OCI-LY7 (cell line): ENCODE data around the gene CATSPERD. TPM values are rescaled to one million over a fixed set of nuclear protein-coding genes. Genes with fewer than 3 reads are reported as not detected.

ENCODE experiments used
- BruUV-seq: library from RNA; stranded (reverse); fragments of 400-500 nt; replicated peaks from 2 replicates; lab custom pipeline; 2021; lab: Mats Ljungman, UMichigan
- CTCF ChIA-PET: fragments of 300-600 bp; sonication (Branson Sonifier 250); formaldehyde crosslinking; loops from one replicate; lab custom pipeline; 2022; ENCODE audit warnings: antibody characterized with exemption; ENCODE audit not compliant: unreplicated experiment; lab: Charles Lee
- POLR2A ChIA-PET: fragments of 300-600 bp; sonication (Branson Sonifier 250); formaldehyde crosslinking; loops from one replicate; lab custom pipeline; 2022; ENCODE audit warnings: antibody characterized with exemption; lab: Charles Lee
- DNase-seq: peaks from one replicate; pipeline ENCODE4 v3.0.0-alpha.2; 2015; ENCODE audit warnings: low spot score
- H2AFZ ChIP-seq: fragments of 200-600 bp; sonication (generic), shearing (Covaris generic); 2 replicates; pipeline ENCODE4 v1.6.1; 2014; ENCODE audit warnings: mild to moderate bottlenecking, antibody characterized with exemption, low read length, moderate library complexity
- H3K27ac ChIP-seq: fragments of 200-600 bp; sonication (generic); 2 replicates; pipeline ENCODE4 v1.5.1; 2014; ENCODE audit warnings: mixed run types, low read depth, mild to moderate bottlenecking, moderate library complexity, low read length, inconsistent platforms; ENCODE audit not compliant: poor library complexity, severe bottlenecking
- H3K36me3 ChIP-seq: fragments of 200-600 bp; sonication (generic); 2 replicates; pipeline ENCODE4 v1.6.1; 2014; ENCODE audit warnings: mild to moderate bottlenecking, antibody characterized with exemption, low read length, moderate library complexity, mixed read lengths; ENCODE audit not compliant: insufficient read depth
- H3K4me1 ChIP-seq: fragments of 200-600 bp; sonication (generic); 2 replicates; pipeline ENCODE4 v1.5.1; 2014; ENCODE audit warnings: mild to moderate bottlenecking, low read length; ENCODE audit not compliant: insufficient read depth, poor library complexity, severe bottlenecking
- H3K4me2 ChIP-seq: fragments of 200-600 bp; sonication (generic); 2 replicates; pipeline ENCODE4 v1.6.1; 2014; ENCODE audit warnings: mild to moderate bottlenecking, low read length
- H3K4me3 ChIP-seq: fragments of 200-600 bp; sonication (generic); 2 replicates; pipeline ENCODE4 v1.5.1; 2014; ENCODE audit warnings: mild to moderate bottlenecking, low read depth, low read length; ENCODE audit not compliant: poor library complexity, severe bottlenecking
- H3K79me2 ChIP-seq: fragments of 200-600 bp; sonication (generic); 2 replicates; pipeline ENCODE4 v1.6.1; 2016; ENCODE audit warnings: low read depth, mild to moderate bottlenecking, low read length, moderate library complexity, mixed read lengths; ENCODE audit not compliant: insufficient read depth
- H3K9me2 ChIP-seq: fragments of 200-600 bp; sonication (generic); 2 replicates; pipeline ENCODE4 v1.6.1; 2016; ENCODE audit warnings: mild to moderate bottlenecking, low read length, mixed read lengths; ENCODE audit not compliant: insufficient read depth
- H3K9me3 ChIP-seq: fragments of 200-600 bp; sonication (generic); 2 replicates; pipeline ENCODE4 v1.6.1; 2014; ENCODE audit warnings: mild to moderate bottlenecking, mixed run types, low read length, mixed read lengths
- H4K20me1 ChIP-seq: fragments of 200-600 bp; sonication (generic); 2 replicates; pipeline ENCODE4 v1.6.1; 2014; ENCODE audit warnings: mild to moderate bottlenecking, antibody characterized with exemption, low read length, moderate library complexity, mixed read lengths; ENCODE audit not compliant: insufficient read depth
- EZH2phosphoT487 ChIP-seq: fragments of 200-600 bp; sonication (generic); IDR thresholded peaks from 2 replicates; pipeline ENCODE4 v1.6.1; 2018; ENCODE audit warnings: low read depth, borderline replicate concordance, mild to moderate bottlenecking, mixed run types, antibody characterized with exemption, low read length, moderate library complexity, mixed read lengths
- intact Hi-C: fragments of 100-400 bp; cut with micrococcal nuclease; formaldehyde crosslinking; loops from one replicate; pipeline ENCODE4 v1.10.0; 2022; ENCODE audit not compliant: unreplicated experiment
- total RNA-seq, 2 experiments: library from RNA; depleted of rRNA in 1 of 2; stranded (reverse); fragments of >200 nt in 1 of 2; shearing (Covaris generic) in 1 of 2; gene quantifications; 2 replicates each; pipeline ENCODE4 v1.2.3, GENCODE V29; 2014 to 2022
- TF ChIP-seq, protein P1 (sequence below): fragments of 200-600 bp; sonication (generic); conservative IDR thresholded peaks from 2 replicates; pipeline ENCODE4 v1.5.1; 2014; ENCODE audit warnings: mild to moderate bottlenecking, antibody characterized with exemption, low read length, moderate library complexity, mixed read lengths

Gene CATSPERD
- total RNA-seq, 2 experiments from 2014 or later = not detected

GRCh38 chr19:5818594-5818993 is 98.2 kb downstream of the CATSPERD start:
- no peak for TF ChIP-seq EZH2phosphoT487
- TF ChIP-seq, protein P1, sequence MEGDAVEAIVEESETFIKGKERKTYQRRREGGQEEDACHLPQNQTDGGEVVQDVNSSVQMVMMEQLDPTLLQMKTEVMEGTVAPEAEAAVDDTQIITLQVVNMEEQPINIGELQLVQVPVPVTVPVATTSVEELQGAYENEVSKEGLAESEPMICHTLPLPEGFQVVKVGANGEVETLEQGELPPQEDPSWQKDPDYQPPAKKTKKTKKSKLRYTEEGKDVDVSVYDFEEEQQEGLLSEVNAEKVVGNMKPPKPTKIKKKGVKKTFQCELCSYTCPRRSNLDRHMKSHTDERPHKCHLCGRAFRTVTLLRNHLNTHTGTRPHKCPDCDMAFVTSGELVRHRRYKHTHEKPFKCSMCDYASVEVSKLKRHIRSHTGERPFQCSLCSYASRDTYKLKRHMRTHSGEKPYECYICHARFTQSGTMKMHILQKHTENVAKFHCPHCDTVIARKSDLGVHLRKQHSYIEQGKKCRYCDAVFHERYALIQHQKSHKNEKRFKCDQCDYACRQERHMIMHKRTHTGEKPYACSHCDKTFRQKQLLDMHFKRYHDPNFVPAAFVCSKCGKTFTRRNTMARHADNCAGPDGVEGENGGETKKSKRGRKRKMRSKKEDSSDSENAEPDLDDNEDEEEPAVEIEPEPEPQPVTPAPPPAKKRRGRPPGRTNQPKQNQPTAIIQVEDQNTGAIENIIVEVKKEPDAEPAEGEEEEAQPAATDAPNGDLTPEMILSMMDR = no peak
- BruUV-seq = no TSS peak
- intact Hi-C loops = no loop called here
- Histone ChIP-seq H3K27ac (no peak overlapping the region), H3K4me1 (peaks cover 10% of the 10 kb centered on the region), H3K79me2 (no peaks in the 10 kb centered on the region), H3K9me3 (no peaks in the 10 kb centered on the region), H3K4me3 (no peak overlapping the region), H4K20me1 (no peaks in the 10 kb centered on the region), H2AFZ (no peak overlapping the region), H3K9me2 (no peaks in the 10 kb centered on the region), H3K36me3 (no peaks in the 10 kb centered on the region), H3K4me2 (no peak overlapping the region)
- ChIA-PET CTCF (no interaction called here), POLR2A (no interaction called here)
- no peak for DNase-seq

- POLR2A ChIA-PET = interaction anchor here (1.1 kb wide), 1 partner anchor 17 kb away, joined by 5 read pairs; no protein-coding TSS in a partner anchor
- intact Hi-C loops = no loop called here
- Histone ChIP-seq H3K27ac (no peak overlapping the region), H3K79me2 (no peaks in the 10 kb centered on the region), H3K36me3 (no peaks in the 10 kb centered on the region), H3K4me2 (no peak overlapping the region), H3K9me3 (no peaks in the 10 kb centered on the region), H3K4me3 (no peak overlapping the region), H2AFZ (no peak overlapping the region), H3K4me1 (peaks cover 14% of the 10 kb centered on the region), H4K20me1 (no peaks in the 10 kb centered on the region), H3K9me2 (no peaks in the 10 kb centered on the region)
- BruUV-seq = no TSS peak
- CTCF ChIA-PET = no interaction called here
- TF ChIP-seq, protein P1 = no peak
- no peak for TF ChIP-seq EZH2phosphoT487
- DNase-seq = no peak
Observed at GRCh38 chr19:5820785-5821184, 100.3 kb downstream of the CATSPERD start.

GRCh38 chr19:5821521-5822180 is 101.2 kb downstream of the CATSPERD start:
- Histone ChIP-seq H3K4me2 (no peak overlapping the region), H3K9me3 (no peaks in the 10 kb centered on the region), H3K79me2 (no peaks in the 10 kb centered on the region), H3K4me1 (peaks cover 23% of the 10 kb centered on the region), H3K36me3 (no peaks in the 10 kb centered on the region), H4K20me1 (no peaks in the 10 kb centered on the region), H2AFZ (no peak overlapping the region), H3K27ac (no peak overlapping the region), H3K4me3 (no peak overlapping the region), H3K9me2 (no peaks in the 10 kb centered on the region)
- POLR2A ChIA-PET = interaction anchor here (0.6 kb wide), 1 partner anchor 102 kb away, joined by 3 read pairs; no protein-coding TSS in a partner anchor
- TF ChIP-seq EZH2phosphoT487 = no peak
- TF ChIP-seq, protein P1 = no peak
- intact Hi-C loops = no loop called here
- no peak for DNase-seq
- CTCF ChIA-PET = interaction anchor here (0.6 kb wide), 1 partner anchor 89 kb away, joined by 5 read pairs; no protein-coding TSS in a partner anchor
- BruUV-seq = no TSS peak
